MM.1S (cell line): ENCODE results near the gene CLDND2.

Source experiments
- CTCF ChIP-seq: fragments of 300-600 bp; sonication (generic); IDR thresholded peaks from 2 replicates; pipeline ENCODE4 v1.5.1; 2016; ENCODE audit warnings: antibody characterized with exemption, low read length, mixed read lengths
- EZH2 ChIP-seq: fragments of 300-600 bp; sonication (generic); optimal IDR thresholded peaks from 2 replicates; pipeline ENCODE3; 2017; ENCODE audit warnings: low read depth, mild to moderate bottlenecking, antibody characterized with exemption, low read length, mixed read lengths
- EZH2phosphoT487 ChIP-seq: fragments of 300-600 bp; sonication (generic); IDR thresholded peaks from 2 replicates; pipeline ENCODE4 v1.6.1; 2018; ENCODE audit warnings: antibody characterized with exemption, low read length

- TF ChIP-seq CTCF (no peak), EZH2 (no peak), EZH2phosphoT487 (no peak)
Observed at GRCh38 chr19:51342631-51343569, 25.9 kb downstream of the CLDND2 start.
